ENCODE measurements around the gene BCDIN3D.

BCDIN3D gene

DNA sequence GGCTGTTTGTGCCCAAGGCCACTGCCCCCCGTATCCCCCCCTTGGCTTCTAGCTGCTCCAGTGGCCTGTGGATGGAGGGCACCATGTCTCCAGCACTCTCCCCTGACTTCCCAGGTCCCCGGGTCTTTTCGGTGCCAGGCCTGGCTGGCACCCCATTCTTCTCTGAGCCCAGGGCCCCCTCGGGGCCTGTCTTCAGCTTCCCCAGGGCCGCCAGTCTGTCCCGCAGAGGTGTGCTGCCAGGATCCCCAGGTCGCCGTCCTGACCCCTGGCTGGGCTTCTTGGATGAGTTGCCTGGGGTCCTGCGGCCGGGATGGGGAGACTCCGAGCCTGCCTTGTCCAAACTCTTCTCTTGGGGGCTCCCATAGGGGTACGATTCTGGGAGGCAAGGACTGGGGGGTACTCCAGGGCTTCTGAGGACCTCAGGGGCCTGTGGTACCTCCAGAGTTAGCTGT is 47.2 kb downstream of the BCDIN3D start:
- no peak for DNase-seq

DNA sequence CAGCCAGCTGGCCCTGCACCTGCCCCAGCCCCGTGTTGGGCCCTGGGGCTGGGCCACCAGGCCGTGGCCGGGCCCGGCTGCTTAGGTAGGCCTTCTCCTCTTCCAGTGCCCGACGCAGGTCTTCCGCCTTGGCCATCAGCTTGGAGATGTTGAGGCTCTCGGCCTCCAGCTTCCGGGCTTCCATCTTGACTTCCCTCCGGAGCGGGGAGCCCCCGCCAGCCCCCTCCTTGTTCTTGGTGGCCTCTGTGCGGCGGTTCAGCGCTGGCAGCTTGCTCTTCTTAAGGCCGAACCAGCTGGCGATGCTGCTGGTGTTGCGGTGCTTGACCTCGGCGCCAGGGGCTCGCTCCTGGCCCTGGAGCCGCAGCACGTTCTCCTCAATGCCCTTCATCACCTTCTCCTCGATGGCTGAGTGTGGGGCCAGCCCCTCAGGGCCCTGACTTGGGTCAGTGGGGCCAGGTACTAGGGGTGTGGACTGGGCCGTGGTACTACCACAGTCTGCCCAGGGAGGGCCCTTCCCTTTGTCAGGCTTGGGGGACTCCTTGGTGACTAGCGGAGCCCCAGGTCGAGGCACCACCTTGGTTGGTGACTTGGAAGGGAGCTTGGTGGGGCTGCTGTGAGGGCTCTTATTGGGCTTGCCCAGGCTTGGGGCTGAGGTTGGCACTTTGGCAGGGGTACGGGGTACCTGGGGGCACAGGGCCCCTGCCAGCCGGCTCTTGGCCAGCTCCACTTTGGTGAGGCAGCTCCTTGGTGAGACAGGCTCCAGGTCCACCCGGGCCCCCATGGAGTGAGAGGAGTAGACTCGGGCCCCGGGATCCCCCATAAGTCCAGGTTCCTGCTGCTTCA is 47.9 kb downstream of the BCDIN3D start:
- no peak for DNase-seq

DNA sequence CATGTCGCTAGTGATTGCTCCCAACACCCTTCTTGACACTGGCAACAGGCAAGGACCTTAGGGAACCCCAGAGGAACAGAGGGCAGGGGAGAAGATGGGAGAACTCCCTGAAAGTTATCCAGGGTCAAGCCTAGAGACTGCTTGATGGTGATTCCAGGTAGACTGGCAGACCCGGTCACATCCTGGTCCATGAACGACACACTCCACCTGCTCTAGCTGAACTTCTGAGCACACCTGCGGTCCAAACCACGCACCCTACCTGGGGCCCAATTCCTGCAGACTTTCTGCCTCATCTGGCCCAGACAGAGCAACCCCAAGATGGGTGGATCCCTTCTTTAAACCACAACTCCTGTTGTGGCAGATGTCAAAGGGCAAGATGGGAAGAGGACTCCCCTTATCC is 48.9 kb downstream of the BCDIN3D start:
- no peak for DNase-seq

DNA sequence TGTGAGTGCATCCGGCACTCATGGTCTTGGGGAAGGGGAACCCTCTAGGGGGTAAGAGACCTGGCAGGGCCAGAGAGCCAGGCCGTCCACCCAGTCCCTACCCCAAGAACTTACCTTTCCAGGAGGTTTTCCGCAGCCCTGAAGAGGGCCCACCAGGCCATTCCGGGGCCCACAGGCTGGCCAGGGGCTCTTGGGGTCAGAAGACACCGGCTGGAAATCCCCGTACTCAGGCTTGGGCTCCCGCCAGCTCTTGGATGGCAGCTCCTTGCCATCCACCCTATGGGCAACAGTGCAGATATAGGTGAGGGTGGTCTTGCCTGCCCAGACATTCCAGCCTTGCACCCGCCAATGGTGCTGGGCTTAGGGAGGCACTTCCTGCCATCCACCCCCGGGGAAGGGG is 49.3 kb downstream of the BCDIN3D start:
- no peak for DNase-seq

DNA sequence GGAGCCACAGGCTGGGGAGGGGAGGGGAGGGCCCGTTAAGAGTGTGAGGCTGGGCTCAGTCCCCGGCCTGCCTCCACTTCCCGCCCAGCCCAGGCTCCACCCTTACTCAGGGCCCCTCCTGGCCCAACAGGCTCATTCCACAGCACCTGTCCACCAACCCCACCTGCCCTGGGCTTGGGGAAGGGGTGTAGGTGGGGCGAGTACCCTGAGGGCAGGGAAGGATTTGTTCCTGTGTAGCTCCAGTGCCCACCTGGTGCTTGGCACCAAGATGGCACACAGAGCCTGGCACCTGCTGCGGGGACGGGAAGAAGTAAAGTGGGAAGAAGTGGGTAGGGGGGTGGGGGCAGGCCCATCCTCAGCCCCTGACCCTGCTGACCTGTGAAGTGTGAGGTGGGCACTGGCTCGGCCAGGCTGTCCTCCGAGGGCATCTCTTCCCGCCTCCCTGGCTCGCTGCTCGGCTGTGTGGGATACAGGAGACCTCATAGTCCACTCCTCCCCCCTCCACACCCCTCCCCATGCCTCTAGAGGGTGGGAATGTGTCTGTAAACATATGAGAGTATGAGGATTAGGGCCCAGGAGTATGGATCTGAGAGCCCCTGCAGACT is 49.8 kb downstream of the BCDIN3D start:
- DNase-seq: no peak

DNA sequence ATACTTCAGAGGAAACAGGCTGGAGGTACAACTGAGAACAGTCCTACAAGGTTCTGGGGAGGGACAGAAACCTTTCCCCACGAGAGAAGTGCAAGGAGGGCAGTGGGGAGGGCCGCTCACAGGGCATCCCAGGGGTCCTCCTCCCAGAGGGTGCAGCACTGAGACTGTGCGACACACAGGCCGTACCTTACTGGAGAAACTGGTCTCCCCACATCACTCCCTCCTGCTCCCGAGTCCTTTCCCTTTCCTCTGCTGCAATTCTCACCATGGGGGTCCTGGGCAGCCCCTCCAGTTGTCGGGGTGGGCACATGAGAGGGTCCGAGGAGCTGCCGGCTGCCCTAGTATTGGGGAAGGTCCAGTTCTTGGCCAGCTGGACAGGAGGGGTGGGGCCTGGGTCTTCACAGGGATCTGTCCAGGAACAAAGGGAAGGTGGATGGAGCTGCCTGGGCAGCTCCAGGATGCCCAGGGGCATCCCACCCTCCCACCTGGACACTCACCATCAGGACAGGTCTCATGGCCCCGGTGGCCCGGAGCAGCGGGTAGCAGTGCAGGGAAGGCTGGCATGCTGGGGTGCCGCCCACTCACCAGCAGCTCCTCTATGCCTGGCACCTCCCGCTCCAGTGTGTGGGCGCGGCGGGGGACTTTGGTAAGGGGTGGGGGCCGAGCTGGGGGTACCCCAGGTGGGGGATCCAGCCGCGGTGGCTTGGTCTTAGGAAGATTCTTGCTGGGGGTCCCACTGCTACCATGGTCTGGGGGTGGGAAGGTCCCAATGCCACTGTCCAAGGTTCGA is 50.5 kb downstream of the BCDIN3D start:
- no peak for DNase-seq

DNA sequence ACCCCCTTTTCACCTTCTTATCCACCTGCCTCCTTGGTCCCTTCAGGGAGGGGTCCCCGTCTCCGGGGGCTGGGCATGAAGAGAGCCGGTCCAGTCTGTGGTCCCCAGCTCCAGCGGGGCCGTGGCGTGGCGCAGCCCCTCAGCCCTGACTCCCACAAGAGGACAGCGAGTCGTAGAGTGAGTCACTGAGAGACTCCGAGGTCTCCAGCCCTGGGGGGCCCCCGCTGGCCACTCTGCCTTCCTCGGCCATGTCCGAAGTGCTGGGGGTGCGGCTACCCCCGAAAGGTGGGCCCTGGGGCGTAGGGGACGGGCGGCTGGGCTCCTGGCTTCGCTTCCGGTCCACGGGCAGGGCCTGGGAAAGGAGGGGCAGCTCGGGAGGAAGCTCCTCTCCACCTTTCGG is 51.2 kb downstream of the BCDIN3D start:
- no peak for DNase-seq

DNA sequence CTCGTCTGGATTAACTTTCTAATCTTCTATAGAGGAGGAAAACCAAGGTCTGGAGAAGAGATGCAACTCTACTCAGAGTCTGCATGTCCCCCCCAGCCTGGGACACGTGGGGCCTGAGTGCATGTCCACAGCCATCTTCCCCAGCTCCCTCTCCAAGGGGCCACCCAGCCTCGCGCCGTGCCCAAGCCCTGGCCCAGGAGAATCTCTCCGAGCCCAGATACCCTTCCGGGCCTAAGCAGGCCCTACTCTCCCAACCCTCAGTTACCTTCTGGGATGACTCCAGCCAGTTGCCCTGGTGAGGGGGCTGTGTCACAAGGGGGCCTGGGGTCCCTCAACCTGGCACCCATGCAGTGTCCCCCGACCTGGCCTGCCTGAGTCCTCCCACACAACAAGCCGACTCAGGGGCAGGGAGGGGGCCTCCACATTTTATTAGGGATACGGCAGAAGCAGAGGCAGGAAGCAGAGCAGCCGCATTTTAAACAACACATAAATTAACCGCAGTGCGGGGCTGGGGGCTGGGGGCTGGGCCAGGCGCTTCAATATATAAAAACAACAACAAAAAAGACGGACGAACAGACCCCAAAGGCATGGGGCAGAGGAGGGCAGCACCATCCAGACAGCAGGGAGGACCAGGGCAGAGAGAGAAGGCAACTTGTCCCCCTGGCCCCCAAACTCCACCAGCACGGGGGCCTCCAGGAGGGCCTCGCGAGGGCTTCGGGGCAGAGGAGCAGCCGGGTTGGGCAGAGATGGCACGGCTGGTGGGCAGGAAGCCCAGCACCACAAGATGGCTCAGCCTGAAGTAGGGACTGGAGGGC is 52.0 kb downstream of the BCDIN3D start:
- DNase-seq: no peak

DNA sequence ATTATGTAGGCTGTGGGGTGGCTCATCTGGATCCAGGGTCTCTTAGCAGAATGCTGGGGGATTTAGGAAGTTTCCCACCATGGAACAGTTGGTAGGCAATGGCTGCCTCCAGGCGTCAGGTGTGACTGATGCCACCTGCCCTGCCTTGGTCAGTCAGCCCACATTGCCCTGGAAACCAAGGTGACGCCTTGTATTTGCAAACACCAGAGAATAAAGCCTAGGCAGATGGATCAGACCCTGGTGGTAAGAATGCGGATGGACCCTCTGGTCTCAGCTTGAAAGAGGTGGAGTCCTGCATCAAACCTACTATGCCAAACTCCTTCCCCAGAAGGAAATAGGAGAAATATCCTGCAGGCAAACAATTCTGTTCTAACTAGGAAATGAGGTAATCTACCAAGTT is 52.9 kb downstream of the BCDIN3D start:
- no peak for DNase-seq

DNA sequence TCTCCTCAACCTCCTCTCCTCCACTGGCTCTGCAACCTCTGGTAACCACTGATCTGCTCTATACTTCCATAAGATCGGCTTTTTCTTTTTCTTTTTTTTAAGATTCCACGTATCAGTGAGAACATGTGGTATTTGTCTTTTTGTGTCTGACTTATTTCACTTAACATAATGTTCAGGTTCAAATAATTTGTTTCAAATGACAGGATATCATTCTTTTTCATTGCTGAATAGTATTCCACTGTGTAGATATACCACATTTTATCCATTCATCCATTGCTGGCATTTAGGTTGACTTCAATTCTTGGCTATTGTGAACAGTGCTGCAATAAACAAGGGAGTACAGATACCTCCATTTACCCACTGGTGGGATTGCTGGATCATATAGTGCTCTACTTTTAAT is 55.2 kb downstream of the BCDIN3D start:
- DNase-seq: no peak
